ENCODE results near the gene TTYH3. TPM values are rescaled to one million over a fixed set of nuclear protein-coding genes. Genes with fewer than 3 reads are reported as not detected.
A peak's percentile ranks its signal among the peaks of the same experiment; 100 is the strongest.

Gene TTYH3
- total and polyA plus RNA-seq, 9 of the 15 experiments (the other 6 are each of a cell fraction or from before 2014, with no cell fraction given), result 0.01 to 5.5 (median 1.1) TPM

GRCh38 chr7:2710901-2711551, 79.2 kb downstream of the TTYH3 start:
- no TSS peak for BruUV-seq (replicated peaks)
- H3K36me3 ChIP-seq (ENCODE audit: control insufficient read depth, insufficient read depth, low read length), result no peaks in the 10 kb centered on the region
- peak; percentile 5; the same call in 1 of the 3 replicates for ATAC-seq
- ChIA-PET POLR2A (interaction anchor here (0.8 to 1.6 kb wide), 5 partner anchors 10 to 106 kb away, joined by 3 to 6 read pairs (median 5); no protein-coding TSS in a partner anchor), CTCF (ENCODE audit: low intra/inter-chr PET ratio) (interaction anchor here (2.1 kb wide), 1 partner anchor 40 kb away, joined by 8 read pairs; no protein-coding TSS in a partner anchor)
- peaks cover 9 to 46% of the 10 kb centered on the region in 2 experiments for H3K4me1 ChIP-seq (replicated peaks in 1 of 2; ENCODE audit: control insufficient read depth in 2 of 2, insufficient read depth in 2 of 2, low read length in 2 of 2)
- H3K27ac ChIP-seq (ENCODE audit: extremely low read depth, low read depth, low read length), result no peak overlapping the region
- peak in 1 of 4 experiments; percentile 18 for DNase-seq (ENCODE audit: extremely low read depth in 1 of 4, low spot score in 3 of 4)
- intact Hi-C loops (cut with micrococcal nuclease), result no loop called here
- 0 out of 2 replicates have a peak, but pooled peaks cover 3% of the 10 kb centered on the region for H4K20me1 ChIP-seq (replicated peaks; ENCODE audit: control insufficient read depth, insufficient read depth, low read length)
- in situ Hi-C loops (cut with MboI), result no loop called here
- peaks cover 2 to 15% of the 10 kb centered on the region in 2 experiments; a peak in 3 of 5 replicates for H3K27me3 ChIP-seq (ENCODE audit: control insufficient read depth in 2 of 2, insufficient read depth in 2 of 2, low read length in 2 of 2)
- no peak overlapping the region for H3K4me2 ChIP-seq (ENCODE audit: insufficient read depth, low read length)
- no peak overlapping the region for H2AFZ ChIP-seq (ENCODE audit: low read depth, low read length)
- no peaks in the 10 kb centered on the region for H3K9me1 ChIP-seq (ENCODE audit: control insufficient read depth, insufficient read depth, low read length)
- FAIRE-seq, result no peak
- H3K79me2 ChIP-seq (ENCODE audit: control insufficient read depth, insufficient read depth, low read length), result no peaks in the 10 kb centered on the region
- no peak overlapping the region for H3K4me3 ChIP-seq
- WGBS (ENCODE audit: insufficient coverage, low coverage, missing lambda C conversion rate), result 0% methylated on average over 2 of the region's 4 CpGs
- no peak overlapping the region; a peak in 2 of 4 replicates for H3K9ac ChIP-seq (ENCODE audit: insufficient read depth in 1 of 2, low read depth in 2 of 2, low read length in 2 of 2)
- TF ChIP-seq TCF7 (IDR thresholded peaks at IDR 0.05; ENCODE audit: borderline replicate concordance) (no peak), ID3 (CRISPR knock-in tag; IDR thresholded peaks at IDR 0.05) (no peak), ID3 (tag; IDR thresholded peaks at IDR 0.05) (peak; percentile 59; the same call in 1 of the 2 replicates), CEBPB (tag; IDR thresholded peaks at IDR 0.05) (0 out of 2 replicates have a peak, but pooled peaks have one; percentile 15), TFAP4 (CRISPR knock-in tag; IDR thresholded peaks at IDR 0.05; ENCODE audit: borderline replicate concordance) (no peak), MEIS2 (IDR thresholded peaks at IDR 0.05; ENCODE audit: partially characterized antibody) (peak; percentile 31), ETV1 (tag; conservative IDR thresholded peaks at IDR 0.05; ENCODE audit: low read depth) (0 out of 2 replicates have a peak, but pooled peaks have one; percentile 27), RAD21 (CRISPR knock-in tag; conservative IDR thresholded peaks at IDR 0.05 in 1 of 2, IDR thresholded peaks at IDR 0.05 in 1 of 2) (0 out of 4 replicates have a peak, but pooled peaks of 1 of the 2 experiments have one; percentile 16), FOXK2 (conservative IDR thresholded peaks at IDR 0.05 in 1 of 2, IDR thresholded peaks at IDR 0.05 in 1 of 2; ENCODE audit: low read depth in 2 of 2) (0 out of 4 replicates have a peak, but pooled peaks of 1 of the 2 experiments have one; percentile 13), ZNF740 (CRISPR knock-in tag; IDR thresholded peaks at IDR 0.05) (0 out of 2 replicates have a peak, but pooled peaks have one; percentile 14), ZNF740 (tag; IDR thresholded peaks at IDR 0.05) (no peak)
- H3K9me3 ChIP-seq (replicated peaks; ENCODE audit: control insufficient read depth, insufficient read depth, low read depth, low read length), result no peaks in the 10 kb centered on the region
